HFF-Myc (cell line): Measurements from ENCODE around the gene ABRAXAS1.
A peak's percentile ranks its signal among the peaks of the same experiment; 100 is the strongest.

ENCODE experiments used
- DNase-seq: peaks from one replicate; pipeline ENCODE4 v3.0.0-alpha.2; 2011; ENCODE audit warnings: low read depth; ENCODE audit errors: extremely low read depth
- H3K4me3 ChIP-seq: replicated peaks from 2 replicates; pipeline ENCODE4 v1.5.1; 2011; ENCODE audit warnings: low read depth, mild to moderate bottlenecking, control low read depth, low read length
- TF ChIP-seq, protein P1 (sequence below): IDR thresholded peaks from 2 replicates; pipeline ENCODE4 v1.5.1; 2012; ENCODE audit warnings: mild to moderate bottlenecking, low read depth, low read length, control low read depth; ENCODE audit errors: missing control alignments

The ABRAXAS1 gene

DNA sequence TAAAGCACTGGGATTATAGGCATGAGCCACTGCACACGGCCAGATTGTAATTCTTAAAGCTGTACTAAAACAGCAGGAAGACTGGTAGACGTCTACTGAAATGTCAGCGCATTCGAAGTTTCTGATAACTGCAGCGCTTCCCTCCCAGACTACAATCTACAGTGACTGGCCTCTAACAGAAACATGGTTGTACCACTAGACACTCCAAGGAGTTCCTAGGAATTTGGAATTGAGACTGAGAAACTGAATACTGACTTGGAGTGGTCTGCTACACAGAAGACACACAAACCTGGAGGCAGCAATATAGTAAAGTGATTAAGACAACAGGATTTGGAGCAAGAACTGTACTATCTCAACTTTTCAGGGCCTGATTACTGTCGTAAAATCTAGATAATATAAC lies 30.2 kb downstream of the ABRAXAS1 start:
- H3K4me3 ChIP-seq: peak overlapping the region; percentile 96
- DNase-seq: no peak
- TF ChIP-seq, protein P1, sequence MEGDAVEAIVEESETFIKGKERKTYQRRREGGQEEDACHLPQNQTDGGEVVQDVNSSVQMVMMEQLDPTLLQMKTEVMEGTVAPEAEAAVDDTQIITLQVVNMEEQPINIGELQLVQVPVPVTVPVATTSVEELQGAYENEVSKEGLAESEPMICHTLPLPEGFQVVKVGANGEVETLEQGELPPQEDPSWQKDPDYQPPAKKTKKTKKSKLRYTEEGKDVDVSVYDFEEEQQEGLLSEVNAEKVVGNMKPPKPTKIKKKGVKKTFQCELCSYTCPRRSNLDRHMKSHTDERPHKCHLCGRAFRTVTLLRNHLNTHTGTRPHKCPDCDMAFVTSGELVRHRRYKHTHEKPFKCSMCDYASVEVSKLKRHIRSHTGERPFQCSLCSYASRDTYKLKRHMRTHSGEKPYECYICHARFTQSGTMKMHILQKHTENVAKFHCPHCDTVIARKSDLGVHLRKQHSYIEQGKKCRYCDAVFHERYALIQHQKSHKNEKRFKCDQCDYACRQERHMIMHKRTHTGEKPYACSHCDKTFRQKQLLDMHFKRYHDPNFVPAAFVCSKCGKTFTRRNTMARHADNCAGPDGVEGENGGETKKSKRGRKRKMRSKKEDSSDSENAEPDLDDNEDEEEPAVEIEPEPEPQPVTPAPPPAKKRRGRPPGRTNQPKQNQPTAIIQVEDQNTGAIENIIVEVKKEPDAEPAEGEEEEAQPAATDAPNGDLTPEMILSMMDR: no peak

DNA sequence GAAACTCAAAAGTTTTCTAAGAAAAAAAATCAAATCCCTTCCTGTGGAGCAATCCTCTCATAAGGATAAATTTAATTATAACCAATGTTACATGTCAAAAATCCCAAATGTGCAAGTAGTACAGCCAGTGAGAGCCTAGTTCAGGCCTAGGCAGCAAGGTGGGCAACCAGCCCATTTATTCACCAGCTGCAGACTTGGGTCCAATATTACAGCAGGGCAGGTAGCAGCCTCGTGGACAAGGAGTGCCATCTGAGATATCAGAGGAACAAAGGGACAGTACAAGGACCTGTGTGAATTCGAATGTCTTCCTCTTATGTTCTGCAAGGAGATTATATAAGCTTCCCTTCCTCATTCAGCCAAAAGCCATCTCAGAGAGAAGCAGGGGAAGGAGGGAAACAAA lies 35.9 kb downstream of the ABRAXAS1 start:
- no peak overlapping the region for H3K4me3 ChIP-seq
- DNase-seq: no peak
- TF ChIP-seq, protein P1: no peak

DNA sequence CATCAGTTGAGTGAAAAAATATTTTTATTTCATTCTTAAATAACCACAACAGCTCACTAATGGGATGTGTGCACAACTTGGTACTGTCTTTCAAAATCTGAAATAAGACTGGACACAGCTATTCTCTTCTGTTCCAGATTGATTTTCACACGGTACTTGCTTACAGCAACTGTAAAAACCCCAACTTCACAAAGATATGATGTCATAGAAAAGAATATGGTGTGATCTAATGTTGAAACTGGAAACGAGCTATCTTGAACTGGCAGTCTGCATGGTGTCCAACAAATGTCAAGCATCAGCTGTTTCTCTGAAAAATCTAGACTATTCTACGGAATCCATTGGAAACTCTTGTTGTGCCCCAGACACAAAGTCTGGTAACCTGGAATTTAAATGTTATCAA lies 44.0 kb downstream of the ABRAXAS1 start:
- TF ChIP-seq, protein P1: no peak
- DNase-seq: no peak
- no peak overlapping the region for H3K4me3 ChIP-seq

DNA sequence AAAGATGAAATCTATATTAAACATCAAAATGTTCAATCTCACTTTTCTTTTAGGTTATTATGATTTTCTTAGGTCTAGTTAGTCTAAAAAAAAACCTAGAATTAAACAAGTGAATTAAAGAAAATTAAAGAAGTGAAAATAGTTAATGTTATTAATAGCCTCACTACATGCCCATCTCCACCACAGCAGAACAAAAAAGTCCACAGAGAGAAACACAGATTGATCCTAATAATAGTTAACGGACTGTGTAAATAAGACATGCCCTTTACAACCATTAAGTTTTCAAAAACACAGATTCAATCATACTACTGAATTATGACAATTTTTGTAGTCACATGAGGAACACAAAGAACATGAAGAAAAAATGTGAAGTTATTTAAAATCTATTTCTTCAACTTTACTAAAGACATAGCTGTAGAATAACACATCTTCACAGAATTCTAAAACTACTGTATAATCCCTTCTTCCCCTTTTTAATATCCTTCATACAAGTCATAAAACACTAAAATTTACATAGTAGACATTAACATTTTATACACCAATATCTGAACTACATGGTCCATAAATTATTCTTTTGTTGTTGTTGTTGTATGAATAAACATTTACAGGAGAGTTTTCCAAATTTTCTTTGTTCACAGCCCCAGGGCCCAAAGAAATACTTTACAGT lies 44.6 kb downstream of the ABRAXAS1 start:
- no peak for DNase-seq
- TF ChIP-seq, protein P1: no peak
- no peak overlapping the region for H3K4me3 ChIP-seq

DNA sequence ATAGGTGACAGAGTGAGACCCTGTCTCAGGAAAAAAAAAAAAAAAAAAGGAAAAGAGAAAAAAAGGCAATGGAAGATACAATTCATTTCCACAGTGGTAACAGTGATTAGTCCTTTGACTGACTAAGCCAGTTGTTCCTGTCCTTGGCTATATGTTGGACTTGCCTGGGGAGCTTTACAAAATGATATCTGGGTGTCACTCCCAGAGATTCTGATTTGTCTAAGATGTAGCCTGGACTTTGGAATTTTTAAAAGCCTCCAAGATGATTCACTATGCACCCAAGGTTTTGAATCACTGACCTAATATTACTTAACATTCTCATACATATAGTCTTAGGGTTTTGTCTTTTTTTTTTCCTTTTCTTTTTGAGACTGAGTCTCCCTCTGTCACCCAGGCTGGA lies 46.2 kb downstream of the ABRAXAS1 start:
- no peak for DNase-seq
- TF ChIP-seq, protein P1: no peak
- no peak overlapping the region for H3K4me3 ChIP-seq

DNA sequence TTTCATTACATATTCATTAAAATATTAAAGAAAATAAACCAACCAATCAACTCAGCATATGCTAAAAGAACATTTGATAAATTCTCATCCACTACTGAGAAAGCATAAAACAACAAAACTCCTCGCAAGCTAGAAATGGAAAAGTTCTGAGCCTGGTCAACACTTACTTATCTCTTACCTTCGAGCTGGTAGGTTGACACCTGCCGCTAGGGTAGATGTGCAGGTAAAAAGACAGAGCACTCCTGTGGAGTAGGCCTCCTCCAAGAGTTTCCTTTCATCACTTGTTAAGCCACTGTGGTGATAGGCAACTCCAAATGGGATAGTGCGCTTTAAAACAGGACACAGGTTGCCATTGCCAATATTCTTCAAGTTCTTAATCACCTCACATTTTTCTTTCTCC lies 48.2 kb downstream of the ABRAXAS1 start:
- DNase-seq: no peak
- TF ChIP-seq, protein P1: no peak
- H3K4me3 ChIP-seq: no peak overlapping the region

DNA sequence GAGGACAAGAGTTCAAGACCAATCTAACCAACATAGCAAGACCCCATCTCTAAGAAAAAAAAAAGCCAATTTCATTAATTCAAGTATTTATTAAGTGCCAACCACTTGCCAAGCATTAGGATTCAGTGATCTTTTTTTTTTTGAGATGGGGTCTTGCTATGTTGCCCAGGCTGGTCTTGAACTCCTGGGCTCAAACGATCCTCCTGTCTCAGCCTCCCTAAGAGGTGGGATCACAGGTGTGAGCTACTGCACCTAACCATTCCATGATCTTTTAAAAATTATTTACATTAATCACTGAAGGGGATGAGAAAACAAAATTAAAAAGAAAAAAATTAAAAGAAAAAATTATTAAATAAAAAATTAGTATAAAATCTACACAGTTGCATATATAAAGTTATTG lies 53.7 kb downstream of the ABRAXAS1 start:
- H3K4me3 ChIP-seq: no peak overlapping the region
- TF ChIP-seq, protein P1: no peak
- DNase-seq: no peak
